ENCODE data around the gene PDLIM5.

DNA sequence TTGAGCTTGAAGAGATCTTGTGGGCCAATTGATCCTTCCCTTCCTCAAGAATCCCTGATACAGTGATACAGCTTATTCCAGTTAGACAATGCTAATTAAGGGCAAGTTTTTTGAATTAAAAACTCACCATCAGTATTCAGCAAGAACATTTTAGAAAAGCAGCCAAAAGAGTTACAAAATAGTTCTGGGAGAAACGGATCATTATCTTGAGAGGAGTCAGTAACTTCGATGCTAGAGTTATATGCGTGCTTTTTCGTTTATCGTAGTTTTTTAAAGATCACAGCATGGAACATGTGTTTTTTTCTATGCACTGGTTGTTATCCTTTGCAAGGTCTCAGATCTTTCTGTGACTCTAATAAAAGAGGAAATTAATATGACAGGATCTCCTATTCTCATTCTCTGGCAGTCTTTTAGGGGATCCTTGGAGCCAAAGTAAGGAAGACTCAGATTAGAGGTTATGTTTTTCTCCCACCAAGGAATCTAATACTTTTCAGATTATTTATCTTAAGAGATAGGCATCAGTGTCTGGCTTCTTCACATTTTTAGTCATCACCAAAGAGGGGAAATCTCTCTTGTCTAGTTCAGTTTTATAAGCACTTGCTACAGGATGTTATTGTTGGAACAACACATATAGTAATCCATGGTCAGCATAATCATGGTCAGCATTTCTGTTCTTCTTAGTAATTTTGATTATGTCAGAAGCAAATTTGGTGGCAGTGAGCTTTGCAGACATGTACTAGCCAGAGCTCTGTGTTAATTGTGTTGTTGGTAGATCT, 109.7 kb downstream of the PDLIM5 start:
- TF ChIP-seq, protein P1, sequence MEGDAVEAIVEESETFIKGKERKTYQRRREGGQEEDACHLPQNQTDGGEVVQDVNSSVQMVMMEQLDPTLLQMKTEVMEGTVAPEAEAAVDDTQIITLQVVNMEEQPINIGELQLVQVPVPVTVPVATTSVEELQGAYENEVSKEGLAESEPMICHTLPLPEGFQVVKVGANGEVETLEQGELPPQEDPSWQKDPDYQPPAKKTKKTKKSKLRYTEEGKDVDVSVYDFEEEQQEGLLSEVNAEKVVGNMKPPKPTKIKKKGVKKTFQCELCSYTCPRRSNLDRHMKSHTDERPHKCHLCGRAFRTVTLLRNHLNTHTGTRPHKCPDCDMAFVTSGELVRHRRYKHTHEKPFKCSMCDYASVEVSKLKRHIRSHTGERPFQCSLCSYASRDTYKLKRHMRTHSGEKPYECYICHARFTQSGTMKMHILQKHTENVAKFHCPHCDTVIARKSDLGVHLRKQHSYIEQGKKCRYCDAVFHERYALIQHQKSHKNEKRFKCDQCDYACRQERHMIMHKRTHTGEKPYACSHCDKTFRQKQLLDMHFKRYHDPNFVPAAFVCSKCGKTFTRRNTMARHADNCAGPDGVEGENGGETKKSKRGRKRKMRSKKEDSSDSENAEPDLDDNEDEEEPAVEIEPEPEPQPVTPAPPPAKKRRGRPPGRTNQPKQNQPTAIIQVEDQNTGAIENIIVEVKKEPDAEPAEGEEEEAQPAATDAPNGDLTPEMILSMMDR (conservative IDR thresholded peaks at IDR 0.05; ENCODE audit: low read length): no peak
- no peak for TF ChIP-seq EZH2phosphoT487 (IDR thresholded peaks at IDR 0.05; ENCODE audit: borderline replicate concordance)
